Hair follicle dermal papilla cell (primary cell): ENCODE results near the gene ZNF836. TPM values are rescaled to one million over a fixed set of nuclear protein-coding genes. Genes with fewer than 3 reads are reported as not detected.

ENCODE experiments used
- small RNA-seq: library from RNA; depleted of rRNA; stranded (forward); fragments of <200 nt; gene quantifications from one replicate; pipeline ENCODE3, GENCODE V24; 2012
- total RNA-seq: library from RNA; depleted of rRNA; stranded (reverse); fragments of >200 nt; gene quantifications from 2 replicates; pipeline ENCODE4 v1.2.3, GENCODE V29; 2012

Gene ZNF836
- 8.9 and 11.2 TPM in 2 replicates for total RNA-seq

DNA sequence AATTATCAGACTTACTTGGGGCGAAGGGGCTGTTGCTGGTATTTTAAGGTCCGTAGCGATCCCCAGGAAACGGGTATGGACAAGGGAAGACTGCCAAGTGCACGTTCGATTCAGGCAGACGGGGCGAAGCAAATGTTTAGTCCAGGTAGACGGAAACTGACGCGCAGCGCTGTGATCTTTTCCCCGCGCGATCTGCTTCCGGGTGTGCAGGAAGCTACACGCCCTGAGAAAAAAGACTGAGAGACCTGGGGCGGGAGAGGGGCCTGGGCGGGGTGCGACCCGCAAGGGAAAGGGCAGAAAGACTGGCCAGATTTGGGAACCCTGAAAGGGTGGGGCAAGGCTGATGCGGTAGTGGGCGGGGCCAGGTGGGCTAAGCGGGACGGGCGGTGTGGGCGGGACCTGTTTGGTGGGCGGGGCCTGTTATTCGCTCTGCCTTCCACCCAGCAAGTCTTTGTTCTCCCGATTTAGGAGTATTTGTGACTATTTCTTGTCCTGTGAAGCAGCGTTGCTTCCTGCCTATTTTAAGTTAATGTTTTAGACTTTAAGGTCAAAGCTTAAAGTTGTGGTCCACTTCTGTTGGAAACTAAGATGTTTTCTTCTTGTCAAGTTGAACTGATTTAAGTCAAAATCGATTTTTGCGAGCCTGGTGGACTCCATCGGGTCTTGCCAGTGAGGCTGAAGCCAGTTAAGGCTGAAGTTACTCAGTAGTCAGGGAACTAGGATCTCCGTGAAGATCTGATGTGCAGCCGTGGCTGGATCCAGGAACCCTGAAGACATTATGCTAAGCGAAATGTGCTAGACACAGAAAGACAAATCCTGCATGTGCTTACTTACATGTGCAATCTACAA lies at the start of gene ZNF836:
Gene ZNF836, minus strand, starts transcription at position 301 of the 849 bp plus-strand sequence. CDS start 3,549 bp downstream, outside the sequence.

DNA sequence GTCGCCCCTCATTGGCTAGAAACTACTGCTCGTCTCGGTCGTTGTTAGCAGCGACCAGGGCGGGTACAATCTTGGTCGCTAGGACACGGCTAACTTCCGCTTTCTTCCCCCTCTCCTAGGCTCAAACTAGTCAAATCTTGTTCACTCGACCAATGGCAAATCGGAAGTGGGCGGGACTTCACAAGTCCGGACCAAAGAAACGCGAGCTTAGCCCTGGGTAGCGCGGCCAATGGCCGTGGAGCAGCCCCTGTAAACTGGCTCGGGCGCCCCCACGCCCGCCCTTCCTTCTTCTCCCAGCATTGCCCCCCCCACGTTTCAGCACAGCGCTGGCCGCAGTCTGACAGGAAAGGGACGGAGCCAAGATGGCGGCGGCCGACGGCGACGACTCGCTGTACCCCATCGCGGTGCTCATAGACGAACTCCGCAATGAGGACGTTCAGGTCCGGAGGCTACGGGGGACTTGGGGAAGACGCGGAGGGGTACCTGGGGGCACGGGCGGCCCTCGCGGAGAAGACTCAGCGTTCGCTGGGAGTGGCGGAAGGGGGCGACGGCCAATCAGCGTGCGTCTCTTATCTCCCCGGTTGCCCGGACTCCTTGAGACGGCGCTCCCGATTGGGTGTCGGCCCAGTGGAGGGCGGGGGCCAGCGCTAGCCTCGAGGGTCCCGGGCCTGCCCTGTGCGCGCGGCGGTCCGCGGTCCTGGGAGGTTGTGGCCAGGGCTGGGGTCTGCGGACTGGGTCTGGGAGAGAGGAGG lies 18.5 kb upstream of the ZNF836 start, which contains the start of gene PPP2R1A:
Gene PPP2R1A, plus strand, starts transcription at position 318 of the 752 bp plus-strand sequence. Its CDS starts 45 bp downstream, at position 363.

DNA sequence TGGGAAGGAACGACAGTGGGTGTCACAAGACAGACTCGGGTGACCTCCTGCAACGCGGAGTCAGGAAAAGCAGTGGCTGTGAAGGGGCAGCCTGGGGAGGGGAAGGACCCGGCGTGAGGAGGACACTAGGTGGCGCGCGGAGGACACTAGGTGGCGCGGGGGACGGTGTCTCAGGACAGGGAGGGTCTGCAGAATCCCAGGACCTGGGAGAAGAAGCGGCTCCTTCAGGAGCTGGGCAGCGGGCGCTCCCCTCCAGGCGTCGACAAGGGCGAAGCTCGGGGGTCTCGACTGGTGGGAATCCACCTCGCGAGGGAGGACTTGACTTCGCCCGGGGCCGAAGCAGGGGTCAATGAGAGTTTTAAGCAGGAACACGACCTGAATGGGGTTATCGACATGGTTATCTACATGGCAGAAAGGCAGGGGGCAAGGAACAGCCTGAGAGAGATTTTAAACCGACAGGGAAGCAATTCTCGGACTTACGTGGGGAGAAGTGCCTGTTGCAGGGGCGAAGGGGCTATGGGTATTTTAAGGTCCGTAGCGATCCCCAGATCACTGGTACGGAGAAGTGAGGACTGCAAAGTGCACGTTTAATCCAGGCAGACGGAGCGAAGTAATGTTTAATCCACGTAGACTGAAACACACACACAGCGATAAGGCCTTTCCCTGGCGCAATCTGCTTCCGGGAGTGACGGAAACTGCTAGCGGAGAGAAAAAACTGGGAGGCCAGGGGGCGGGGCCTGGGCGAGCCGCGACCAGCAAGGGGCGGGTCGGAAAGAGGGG lies 32.0 kb downstream of the ZNF836 start, which contains the start of gene ZNF616:
Gene ZNF616, minus strand, starts transcription at position 687 of the 780 bp plus-strand sequence. CDS start 9,426 bp downstream, outside the sequence.

Small RNAs within 50 kb of the gene (small RNA-seq; reads per million reads assigned to genes)
- 4.2 reads per million, percentile 73 among the genes with 10 or more reads in this experiment for gene RPL37P23

Other genes with a start within 250 kb of the ZNF836 start
- 7.1 and 11.1 TPM in 2 replicates for gene ZNF613, start 244.1 kb downstream of the ZNF836 start, total RNA-seq
- 14.1 and 14.5 TPM in 2 replicates for gene ZNF350, start 184.8 kb downstream of the ZNF836 start, total RNA-seq
- 11.8 and 12.1 TPM in 2 replicates for gene ZNF615, start 163.4 kb downstream of the ZNF836 start, total RNA-seq
- gene ZNF614, start 143.2 kb downstream of the ZNF836 start, total RNA-seq: 13.4 and 16.6 TPM in 2 replicates
- gene ZNF432, start 122.8 kb downstream of the ZNF836 start, total RNA-seq: 10.9 and 11.1 TPM in 2 replicates
- 38.1 and 41.0 TPM in 2 replicates for gene ZNF841, start 75.9 kb downstream of the ZNF836 start, total RNA-seq
- 5.8 and 7.0 TPM in 2 replicates for gene ZNF616, start 31.7 kb downstream of the ZNF836 start, total RNA-seq
- 218 and 247 TPM in 2 replicates for gene PPP2R1A, start 18.4 kb upstream of the ZNF836 start, total RNA-seq
- 12.7 and 12.8 TPM in 2 replicates for gene ZNF766, start 98.0 kb upstream of the ZNF836 start, total RNA-seq
- gene ZNF480, start 125.5 kb upstream of the ZNF836 start, total RNA-seq: 9.9 and 11.1 TPM in 2 replicates
- 1.9 and 2.6 TPM in 2 replicates for gene ZNF610, start 164.6 kb upstream of the ZNF836 start, total RNA-seq
- 24.2 and 27.6 TPM in 2 replicates for gene ZNF880, start 198.3 kb upstream of the ZNF836 start, total RNA-seq
- gene ZNF528, start 226.2 kb upstream of the ZNF836 start, total RNA-seq: 34.7 and 42.9 TPM in 2 replicates